WERI-Rb-1 (cell line): ENCODE results near the gene GBF1.

ENCODE experiments used
- DNase-seq: peaks from one replicate; pipeline ENCODE4 v3.0.0-alpha.2; 2020
- H3K27ac ChIP-seq: fragments of 250-450 bp; sonication (Bioruptor Pico); 2 replicates; pipeline ENCODE4 v1.5.1; 2020; ENCODE audit warnings: mild to moderate bottlenecking, moderate library complexity
- H3K27me3 ChIP-seq: fragments of 250-450 bp; sonication (Bioruptor Pico); 2 replicates; pipeline ENCODE4 v1.5.1; 2021; ENCODE audit warnings: mild to moderate bottlenecking, low read depth, moderate library complexity; ENCODE audit not compliant: insufficient read depth, severe bottlenecking
- H3K36me3 ChIP-seq: fragments of 250-450 bp; sonication (Bioruptor Pico); 2 replicates; pipeline ENCODE4 v1.5.1; 2020; ENCODE audit warnings: mild to moderate bottlenecking, moderate library complexity
- H3K4me3 ChIP-seq: 2 replicates; pipeline ENCODE4 v1.5.1; 2011; ENCODE audit warnings: low read depth, mild to moderate bottlenecking, control low read depth, low read length
- H3K9me3 ChIP-seq: fragments of 250-450 bp; sonication (Bioruptor Pico); 2 replicates; pipeline ENCODE4 v1.5.1; 2021; ENCODE audit warnings: mild to moderate bottlenecking, moderate library complexity; ENCODE audit not compliant: severe bottlenecking
- CTCF ChIP-seq: IDR thresholded peaks from 2 replicates; pipeline ENCODE4 v1.5.1; 2011; ENCODE audit warnings: low read depth, mild to moderate bottlenecking, control low read depth, inconsistent platforms, low read length

GBF1 gene

GRCh38 chr10:102245082-102245931, at the start of gene GBF1:
TSS of gene GBF1 (plus strand) at chr10:102245532. CDS start at chr10:102258939, 13,407 bp downstream.
- Histone ChIP-seq H3K27ac (peak within 1 kb of the TSS; percentile 89), H3K9me3 (no peaks in the 10 kb centered on the region), H3K36me3 (peaks cover 17% of the 10 kb centered on the region), H3K27me3 (no peaks in the 10 kb centered on the region), H3K4me3 (peak within 1 kb of the TSS; percentile 78)
- DNase-seq, result peak; percentile 93
- no peak for TF ChIP-seq CTCF

- Histone ChIP-seq H3K27ac (no peak overlapping the region), H3K4me3 (no peak overlapping the region), H3K27me3 (no peaks in the 10 kb centered on the region), H3K9me3 (peaks cover 5% of the 10 kb centered on the region), H3K36me3 (no peaks in the 10 kb centered on the region)
- TF ChIP-seq CTCF, result no peak
- no peak for DNase-seq
Measured at GRCh38 chr10:102196893-102197292, 48.4 kb upstream of the GBF1 start.

GRCh38 chr10:102198027-102198426, 47.3 kb upstream of the GBF1 start:
- H3K9me3 ChIP-seq, result peaks cover 5% of the 10 kb centered on the region
- no peaks in the 10 kb centered on the region for H3K27me3 ChIP-seq
- H3K36me3 ChIP-seq, result no peaks in the 10 kb centered on the region
- DNase-seq, result no peak
- no peak overlapping the region for H3K27ac ChIP-seq
- no peak for TF ChIP-seq CTCF
- no peak overlapping the region for H3K4me3 ChIP-seq

GRCh38 chr10:102200751-102201640, 44.3 kb upstream of the GBF1 start:
- Histone ChIP-seq H3K9me3 (peaks cover 22% of the 10 kb centered on the region), H3K36me3 (no peaks in the 10 kb centered on the region), H3K4me3 (no peak overlapping the region), H3K27me3 (no peaks in the 10 kb centered on the region), H3K27ac (no peak overlapping the region)
- no peak for TF ChIP-seq CTCF
- DNase-seq, result no peak

GRCh38 chr10:102202386-102202785, 42.9 kb upstream of the GBF1 start:
- Histone ChIP-seq H3K9me3 (peaks cover 22% of the 10 kb centered on the region), H3K27me3 (no peaks in the 10 kb centered on the region), H3K4me3 (no peak overlapping the region), H3K27ac (no peak overlapping the region), H3K36me3 (no peaks in the 10 kb centered on the region)
- no peak for DNase-seq
- no peak for TF ChIP-seq CTCF
